K562 (cell line): Measurements from ENCODE around the gene LCNL1. TPM values are rescaled to one million over a fixed set of nuclear protein-coding genes. Genes with fewer than 3 reads are reported as not detected.

Experiments used
- ATAC-seq: fragments of 200-7000 bp; cut with Tn5 transposase; 3 replicates; pipeline ENCODE4 v1.9.1; 2020; ENCODE audit warnings: moderate library complexity
- BruUV-seq: library from RNA; stranded (reverse); fragments of 400-500 nt; replicated peaks from 2 replicates; lab custom pipeline; 2021; lab: Mats Ljungman, UMichigan
- CTCF ChIA-PET: fragments of 300-600 bp; formaldehyde crosslinking; extraction: SDS; loops from one replicate; lab custom pipeline; 2021; ENCODE audit warnings: low intra/inter-chr PET ratio; lab: Yijun Ruan, JAX
- POLR2A ChIA-PET: fragments of 300-600, 350-650 bp; sonication (Branson Sonifier 250); formaldehyde crosslinking; extraction: SDS; loops from one replicate; lab custom pipeline; 2021; ENCODE audit warnings: antibody characterized with exemption, inconsistent platforms; lab: Yijun Ruan, JAX
- DNase-seq, 4 experiments: peaks; one replicate each; pipeline versions ENCODE4 v3.0.0 to v3.0.0-alpha.2; 2011 to 2018; ENCODE audit warnings: low spot score in 3 of 4, mixed read lengths in 3 of 4; ENCODE audit errors: extremely low read depth in 1 of 4
- FAIRE-seq: peaks from 2 replicates; lab custom pipeline; 2011; peaks lifted over from hg19 to GRCh38; lab: Jason Lieb, UNC
- H2AFZ ChIP-seq: 2 replicates; pipeline ENCODE4 v1.6.0; 2011; ENCODE audit warnings: low read depth, low read length, control low read depth, inconsistent platforms
- H3K27ac ChIP-seq: fragments of 200-600 bp; 3 replicates; pipeline ENCODE4 v1.8.0; 2011; ENCODE audit warnings: low read depth, mild to moderate bottlenecking, control low read depth, inconsistent platforms, low read length, moderate library complexity, mixed read lengths; ENCODE audit errors: extremely low read depth
- H3K27me3 ChIP-seq, 2 experiments: fragments of 300-600 bp in 1 of 2; 2 replicates in 1 of 2; 3 replicates in 1 of 2; pipeline versions ENCODE4 v1.6.0 to v1.8.0; 2011; ENCODE audit warnings: inconsistent platforms in 2 of 2, low read length in 2 of 2, mild to moderate bottlenecking in 1 of 2, mixed read lengths in 1 of 2, moderate library complexity in 1 of 2; ENCODE audit not compliant: control insufficient read depth in 2 of 2, insufficient read depth in 2 of 2
- H3K36me3 ChIP-seq: fragments of 300-600 bp; 3 replicates; pipeline ENCODE4 v1.8.0; 2011; ENCODE audit warnings: mild to moderate bottlenecking, low read length, inconsistent platforms; ENCODE audit not compliant: control insufficient read depth, insufficient read depth
- H3K4me1 ChIP-seq, 2 experiments: fragments of 200-600 bp in 1 of 2; replicated peaks in 1 of 2; 2 replicates in 1 of 2; 3 replicates in 1 of 2; pipeline versions ENCODE4 v1.5.1 to v1.8.0; 2011; ENCODE audit warnings: inconsistent platforms in 2 of 2, low read length in 2 of 2, mild to moderate bottlenecking in 1 of 2, mixed read lengths in 1 of 2, moderate library complexity in 1 of 2; ENCODE audit not compliant: control insufficient read depth in 2 of 2, insufficient read depth in 2 of 2
- H3K4me2 ChIP-seq: 2 replicates; pipeline ENCODE4 v1.6.1; 2011; ENCODE audit warnings: low read length, control low read depth, inconsistent platforms, mixed read lengths; ENCODE audit not compliant: insufficient read depth
- H3K4me3 ChIP-seq: fragments of 200-600 bp; sonication (generic), shearing (Covaris generic); 2 replicates; pipeline ENCODE4 v1.5.1; 2016; ENCODE audit warnings: control low read depth, inconsistent platforms
- H3K79me2 ChIP-seq: fragments of 200-600 bp; 3 replicates; pipeline ENCODE4 v1.8.0; 2011; ENCODE audit warnings: low read length, inconsistent platforms; ENCODE audit not compliant: control insufficient read depth, insufficient read depth
- H3K9ac ChIP-seq, 2 experiments: 2 replicates each; pipeline versions ENCODE4 v1.6.0 to v1.6.1; 2011; ENCODE audit warnings: low read depth in 2 of 2, low read length in 2 of 2, control low read depth in 1 of 2, inconsistent platforms in 1 of 2, mild to moderate bottlenecking in 1 of 2, mixed read lengths in 1 of 2; ENCODE audit not compliant: insufficient read depth in 1 of 2
- H3K9me1 ChIP-seq: one replicate; pipeline ENCODE4 v1.6.0; 2011; ENCODE audit warnings: inconsistent platforms, mild to moderate bottlenecking, low read length, moderate library complexity; ENCODE audit not compliant: control insufficient read depth, insufficient read depth
- H3K9me3 ChIP-seq: replicated peaks from 2 replicates; pipeline ENCODE4 v1.5.1; 2011; ENCODE audit warnings: low read depth, low read length, inconsistent platforms; ENCODE audit not compliant: control insufficient read depth, insufficient read depth
- H4K20me1 ChIP-seq: replicated peaks from 2 replicates; pipeline ENCODE4 v1.6.1; 2011; ENCODE audit warnings: low read length, inconsistent platforms, mixed read lengths; ENCODE audit not compliant: control insufficient read depth, insufficient read depth
- ADNP ChIP-seq: fragments of 200-800 bp; sonication (Bioruptor generic); IDR thresholded peaks from 2 replicates; pipeline ENCODE4 v1.6.1; 2016; ENCODE audit warnings: missing genetic modification characterization, missing compliant biosample characterization
- ARID4B ChIP-seq: sonication (generic); formaldehyde crosslinking; IDR thresholded peaks from 2 replicates; pipeline ENCODE4 v1.8.0; 2022; ENCODE audit warnings: mild to moderate bottlenecking, missing genetic modification reagents
- ATF7 ChIP-seq: fragments of 450-650 bp; IDR thresholded peaks from 2 replicates; pipeline ENCODE4 v1.7.1; 2014; ENCODE audit warnings: mild to moderate bottlenecking, moderate library complexity
- BACH1 ChIP-seq: fragments of 200-800 bp; sonication (Bioruptor generic); IDR thresholded peaks from 2 replicates; pipeline ENCODE4 v1.6.1; 2016; ENCODE audit warnings: missing genetic modification characterization, missing compliant biosample characterization
- BCLAF1 ChIP-seq, 2 experiments: fragments of 450-650 bp in 1 of 2; IDR thresholded peaks; 2 replicates each; pipeline ENCODE4 v1.6.1; 2011 to 2017; ENCODE audit warnings: low read depth in 2 of 2, antibody characterized with exemption in 1 of 2, borderline replicate concordance in 1 of 2, low read length in 1 of 2, mild to moderate bottlenecking in 1 of 2, mixed read lengths in 1 of 2; ENCODE audit not compliant: control insufficient read depth in 1 of 2
- CXXC5 ChIP-seq: fragments of 250-450 bp; sonication (Bioruptor Pico); IDR thresholded peaks from 2 replicates; pipeline ENCODE4 v1.8.0; 2022; ENCODE audit warnings: inconsistent platforms, mild to moderate bottlenecking, moderate library complexity
- ETV1 ChIP-seq: fragments of 450-650 bp; conservative IDR thresholded peaks from 2 replicates; pipeline ENCODE4 v1.6.1; 2016; ENCODE audit warnings: missing genetic modification characterization, control low read depth, low read depth, missing compliant biosample characterization
- NONO ChIP-seq, 2 experiments: fragments of 200-400 bp in 1 of 2; fragments of 450-650 bp in 1 of 2; formaldehyde crosslinking in 1 of 2; IDR thresholded peaks; 2 replicates each; pipeline ENCODE4 v1.6.1; 2017; ENCODE audit warnings: low read depth in 2 of 2, mild to moderate bottlenecking in 2 of 2, moderate library complexity in 2 of 2, low read length in 1 of 2
- NR1H2 ChIP-seq: sonication (generic); formaldehyde crosslinking; IDR thresholded peaks from 2 replicates; pipeline ENCODE4 v1.4.0; 2020; ENCODE audit warnings: mild to moderate bottlenecking, missing genetic modification reagents
- RUNX1 ChIP-seq: sonication (generic); IDR thresholded peaks from 2 replicates; pipeline ENCODE4 v1.6.1; 2016; ENCODE audit warnings: antibody characterized with exemption, low read depth
- SETDB1 ChIP-seq: IDR thresholded peaks from one replicate; pipeline ENCODE4 v1.6.1; 2012; ENCODE audit warnings: low read length, control low read depth, inconsistent platforms
- TCF3 ChIP-seq: sonication (generic); formaldehyde crosslinking; IDR thresholded peaks from 2 replicates; pipeline ENCODE4 v1.4.0; 2020; ENCODE audit warnings: mild to moderate bottlenecking, missing genetic modification reagents
- ZFX ChIP-seq: sonication (generic); formaldehyde crosslinking; IDR thresholded peaks from 2 replicates; pipeline ENCODE4 v1.8.0; 2022; ENCODE audit warnings: mild to moderate bottlenecking, missing genetic modification reagents, moderate library complexity
- ZNF3 ChIP-seq: fragments of 250-450 bp; sonication (Bioruptor Pico); IDR thresholded peaks from 2 replicates; pipeline ENCODE4 v1.5.0; 2021; ENCODE audit warnings: mild to moderate bottlenecking, moderate library complexity
- ZNF41 ChIP-seq: fragments of 250-450 bp; sonication (Bioruptor Pico); conservative IDR thresholded peaks from 2 replicates; pipeline ENCODE4 v1.4.0; 2020; ENCODE audit warnings: mild to moderate bottlenecking
- WGBS: fragments of 100-300 bp; shearing (Covaris generic); methylation state at CpG from one replicate; pipeline ENCODE4 v1.1.6; 2016; ENCODE audit warnings: low coverage, mixed read lengths; ENCODE audit not compliant: insufficient coverage; ENCODE audit errors: missing lambda C conversion rate; 5-methylcytosine and 5-hydroxymethylcytosine counted together
- in situ Hi-C: fragments of 300-500 bp; cut with MboI; formaldehyde crosslinking; loops from 4 replicates; pipeline ENCODE4 v1.15.0; 2018; ENCODE audit warnings: inconsistent platforms, mixed read lengths
- intact Hi-C: fragments of 100-400 bp; cut with micrococcal nuclease; formaldehyde crosslinking; loops from 2 replicates; pipeline ENCODE4 v1.14.2; 2022
- polyA plus RNA-seq, 8 experiments: library from polyadenylated mRNA; depleted of rRNA in 4 of 8; stranded (reverse) in 5 of 8; unstranded in 3 of 8; fragments of >200 nt; fragmentation: Nextera tagmentation in 2 of 8; fragmentation: Illumina TruSeq in 1 of 8; extraction: Ambion mirVana in 2 of 8; extraction: Trizol in 1 of 8; gene quantifications; 2 replicates each; pipeline versions ENCODE4 v1.2.1 to v1.2.3, GENCODE V29; 2011 to 2014; ENCODE audit warnings: inconsistent platforms in 1 of 8, missing spikeins in 1 of 8
- total RNA-seq, 7 experiments: library from RNA; depleted of rRNA in 6 of 7; stranded (reverse); fragments of >200 nt in 6 of 7; fragmentation: Illumina TruSeq in 2 of 7; extraction: Trizol in 2 of 7; gene quantifications; 2 replicates each; pipeline versions ENCODE4 v1.2.1 to v1.2.3, GENCODE V29; 2011 to 2021; ENCODE audit warnings: low replicate concordance in 1 of 7

LCNL1 gene
- total and polyA plus RNA-seq, 9 of the 15 experiments (the other 6 are each of a cell fraction or from before 2014, with no cell fraction given), result 0.04 to 0.16 (median 0.04) TPM; not detected in 4

- no peak for TF ChIP-seq NR1H2 (CRISPR knock-in tag)
- TF ChIP-seq, all 486 proteins: peak for 0
These were observed 19.5 kb upstream of the LCNL1 start (continued) for GRCh38 chr9:136963341-136963740.

GRCh38 chr9:136963751-136964150 is 19.0 kb upstream of the LCNL1 start:
- Histone ChIP-seq H3K9me1 (no peaks in the 10 kb centered on the region), H3K27me3 (no peaks in the 10 kb centered on the region), H3K9ac (peak overlapping the region in 1 of 2 experiments; percentile 81; a peak in 2 of 4 replicates), H3K79me2 (no peaks in the 10 kb centered on the region), H4K20me1 (no peaks in the 10 kb centered on the region), H3K9me3 (no peaks in the 10 kb centered on the region), H3K36me3 (no peaks in the 10 kb centered on the region), H3K4me3 (no peak overlapping the region), H3K4me2 (peak overlapping the region; percentile 61), H3K27ac (no peak overlapping the region), H2AFZ (peak overlapping the region; percentile 86), H3K4me1 (peaks cover 26 to 77% of the 10 kb centered on the region in 2 experiments; a peak in 4 of 5 replicates)
- ATAC-seq (no peak), FAIRE-seq (no peak), DNase-seq (no peak)
- in situ Hi-C loops (no loop called here), intact Hi-C loops (no loop called here)
- ChIA-PET POLR2A (no interaction called here), CTCF (no interaction called here)
- 75% methylated on average over 3 of the region's 12 CpGs for WGBS
- BruUV-seq, result no TSS peak
- TF ChIP-seq ATF7, result no peak
- TF ChIP-seq ADNP (tag), result no peak
- TF ChIP-seq SETDB1, result no peak
- TF ChIP-seq NONO (IDR thresholded peaks at IDR 0.05; ENCODE audit: low read depth in 2 of 2, low read length in 1 of 2), result no peak
- TF ChIP-seq BACH1 (tag), result no peak
- TF ChIP-seq TCF3, result no peak
- no peak for TF ChIP-seq RUNX1
- TF ChIP-seq BCLAF1 (IDR thresholded peaks at IDR 0.05; ENCODE audit: borderline replicate concordance in 1 of 2, control insufficient read depth in 1 of 2, low read depth in 2 of 2, low read length in 1 of 2), result no peak
- no peak for TF ChIP-seq CXXC5 (CRISPR knock-in tag)
- no peak for TF ChIP-seq ZNF41
- no peak for TF ChIP-seq ZFX (CRISPR knock-in tag)
- TF ChIP-seq ETV1 (tag), result no peak
- no peak for TF ChIP-seq ZNF3
- TF ChIP-seq ARID4B, result no peak
